Measurements from ENCODE around the gene PCDH12. TPM values are rescaled to one million over a fixed set of nuclear protein-coding genes. Genes with fewer than 3 reads are reported as not detected.
A peak's percentile ranks its signal among the peaks of the same experiment; 100 is the strongest.

Gene PCDH12
- total and polyA plus RNA-seq, 12 donors = 3.6 to 16.6 (median 8.4) TPM

DNA sequence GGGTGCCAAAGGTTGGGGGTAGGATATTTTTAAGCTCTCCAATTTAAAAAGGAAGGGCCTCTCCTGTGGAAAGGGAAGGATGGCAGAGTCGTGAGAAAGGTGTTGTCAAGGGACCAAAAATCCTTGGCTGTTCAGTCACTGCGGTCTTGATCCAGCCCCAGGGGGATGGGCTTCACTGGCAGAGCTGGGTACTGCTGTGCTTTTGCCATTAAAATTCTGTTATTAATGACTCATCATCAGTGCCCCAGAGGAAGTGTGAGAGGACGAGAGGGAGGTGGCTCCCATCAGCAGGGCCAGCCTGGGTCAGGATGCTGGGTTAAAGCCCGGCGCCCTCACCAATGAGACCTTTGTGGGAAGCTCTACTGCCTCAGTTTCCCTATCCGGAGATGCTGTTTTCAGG, 16.7 kb downstream of the PCDH12 start:
- peak overlapping the region in 8 of 10 donors; percentile 34 to 77 (median 56) for H3K27ac ChIP-seq
- H3K27me3 ChIP-seq = no peaks in the 10 kb centered on the region
- intact Hi-C loops (cut with DNase I) = no loop called here
- H3K9me3 ChIP-seq = no peaks in the 10 kb centered on the region
- peaks cover 0 to 68% (median 30%) of the 10 kb centered on the region in 9 donors for H3K36me3 ChIP-seq
- DNase-seq (no peak), ATAC-seq (peak in 7 of 8 donors; percentile 7 to 46 (median 28))
- H3K4me1 ChIP-seq = peaks cover 2 to 49% (median 41%) of the 10 kb centered on the region in 9 donors
- 54 to 76% methylated on average over 6 of the region's 6 CpGs for WGBS, 2 donors
- H3K4me3 ChIP-seq = no peak overlapping the region
- no peak for TF ChIP-seq CTCF (IDR thresholded peaks at IDR 0.05)

- Histone ChIP-seq H3K4me3 (no peak overlapping the region), H3K9me3 (no peaks in the 10 kb centered on the region), H3K27ac (peak overlapping the region in 8 of 10 donors; percentile 22 to 77 (median 56)), H3K4me1 (peaks cover 2 to 45% (median 36%) of the 10 kb centered on the region in 9 donors), H3K36me3 (peaks cover 0 to 68% (median 30%) of the 10 kb centered on the region in 9 donors), H3K27me3 (no peaks in the 10 kb centered on the region)
- intact Hi-C loops (cut with DNase I) = no loop called here
- peak in 4 of 9 donors; percentile 14 to 28 (median 22) for TF ChIP-seq CTCF (IDR thresholded peaks at IDR 0.05)
- DNase-seq (peak in 1 of 2 donors; percentile 25), ATAC-seq (peak; percentile 25 to 57 (median 38))
- WGBS, 2 donors = 49 to 58% methylated on average over 6 of the region's 6 CpGs
Measured at GRCh38 chr5:141940695-141941271, 17.2 kb downstream of the PCDH12 start.

DNA sequence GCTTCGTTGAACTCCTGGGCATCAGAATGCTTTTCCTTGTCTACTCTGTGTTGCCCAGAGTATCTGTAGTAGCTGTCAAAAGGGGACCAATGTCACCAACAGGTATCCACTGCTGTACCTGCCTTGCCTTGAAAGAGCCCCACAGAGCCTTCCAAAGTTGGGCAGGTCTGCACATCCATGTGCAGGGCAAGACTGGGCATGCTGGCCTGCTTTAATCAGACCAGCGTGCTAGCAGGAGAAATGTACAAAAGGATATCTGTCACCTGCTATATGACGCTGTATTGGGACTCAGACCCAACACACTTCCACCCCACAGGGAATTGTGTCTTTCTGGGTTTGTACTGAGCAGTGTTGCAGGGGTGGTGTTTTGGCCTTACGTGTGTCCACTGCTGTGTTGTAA, 22.5 kb downstream of the PCDH12 start:
- intact Hi-C loops (cut with DNase I) = no loop called here
- WGBS, 2 donors = 85 to 92% methylated on average over 4 of the region's 4 CpGs
- TF ChIP-seq CTCF (IDR thresholded peaks at IDR 0.05) = no peak
- ATAC-seq (peak in 1 of 8 donors; percentile 19), DNase-seq (no peak)
- Histone ChIP-seq H3K4me1 (peaks cover 0 to 30% (median 15%) of the 10 kb centered on the region in 9 donors), H3K27me3 (no peaks in the 10 kb centered on the region), H3K9me3 (no peaks in the 10 kb centered on the region), H3K4me3 (no peak overlapping the region), H3K36me3 (peaks cover 0 to 99% (median 64%) of the 10 kb centered on the region in 9 donors), H3K27ac (peak overlapping the region in 3 of 10 donors; percentile 1 to 52 (median 44))

- WGBS, 2 donors = 38 to 44% methylated on average over 11 of the region's 11 CpGs
- H3K36me3 ChIP-seq = peaks cover 0 to 100% (median 71%) of the 10 kb centered on the region in 9 donors
- H3K4me3 ChIP-seq = no peak overlapping the region
- intact Hi-C loops (cut with DNase I) = no loop called here
- no peaks in the 10 kb centered on the region for H3K9me3 ChIP-seq
- DNase-seq (peak; percentile 53 to 62), ATAC-seq (peak; percentile 65 to 92 (median 76))
- H3K27ac ChIP-seq = peak overlapping the region in 4 of 10 donors; percentile 44 to 69 (median 60)
- TF ChIP-seq CTCF (IDR thresholded peaks at IDR 0.05) = peak in 3 of 9 donors; percentile 28 to 43 (median 34)
- H3K27me3 ChIP-seq = no peaks in the 10 kb centered on the region
- H3K4me1 ChIP-seq = peaks cover 0 to 36% (median 9%) of the 10 kb centered on the region in 9 donors
Measured at GRCh38 chr5:141934099-141934844, 23.7 kb downstream of the PCDH12 start.
